ENCODE data around the gene C1RL. TPM values are rescaled to one million over a fixed set of nuclear protein-coding genes. Genes with fewer than 3 reads are reported as not detected.

Gene C1RL
- total RNA-seq, 2 experiments from 2014 or later = 3.0 to 10.4 TPM

- Histone ChIP-seq H3K79me2 (ENCODE audit: insufficient read depth, low read depth, low read length) (no peaks in the 10 kb centered on the region), H3K4me2 (ENCODE audit: low read length) (no peak overlapping the region), H2AFZ (ENCODE audit: low read length) (no peak overlapping the region), H3K27ac (ENCODE audit: low read depth, low read length, poor library complexity, severe bottlenecking) (no peak overlapping the region), H3K4me3 (ENCODE audit: low read depth, low read length, poor library complexity, severe bottlenecking) (no peak overlapping the region), H3K36me3 (ENCODE audit: insufficient read depth, low read length) (no peaks in the 10 kb centered on the region), H3K9me3 (ENCODE audit: low read length) (no peaks in the 10 kb centered on the region), H3K9me2 (ENCODE audit: insufficient read depth, low read length) (no peaks in the 10 kb centered on the region), H4K20me1 (ENCODE audit: insufficient read depth, low read length) (no peaks in the 10 kb centered on the region), H3K4me1 (ENCODE audit: insufficient read depth, low read length, poor library complexity, severe bottlenecking) (no peaks in the 10 kb centered on the region)
- ChIA-PET POLR2A (interaction anchor here (0.7 kb wide), 1 partner anchor 39 kb away, joined by 3 read pairs; no protein-coding TSS in a partner anchor), CTCF (ENCODE audit: unreplicated experiment) (no interaction called here)
- BruUV-seq (replicated peaks) = no TSS peak
- TF ChIP-seq EZH2phosphoT487 (IDR thresholded peaks at IDR 0.05; ENCODE audit: borderline replicate concordance, low read depth, low read length) (no peak), CTCF (conservative IDR thresholded peaks at IDR 0.05; ENCODE audit: low read length) (no peak)
- no peak for DNase-seq (ENCODE audit: low spot score)
- intact Hi-C loops (cut with micrococcal nuclease; ENCODE audit: unreplicated experiment) = no loop called here
Measured at GRCh38 chr12:7150356-7150755, 41.3 kb upstream of the C1RL start.

GRCh38 chr12:7146906-7147305 is 37.9 kb upstream of the C1RL start:
- Histone ChIP-seq H3K4me1 (ENCODE audit: insufficient read depth, low read length, poor library complexity, severe bottlenecking) (no peaks in the 10 kb centered on the region), H4K20me1 (ENCODE audit: insufficient read depth, low read length) (no peaks in the 10 kb centered on the region), H3K9me2 (ENCODE audit: insufficient read depth, low read length) (no peaks in the 10 kb centered on the region), H3K27ac (ENCODE audit: low read depth, low read length, poor library complexity, severe bottlenecking) (no peak overlapping the region), H3K4me3 (ENCODE audit: low read depth, low read length, poor library complexity, severe bottlenecking) (no peak overlapping the region), H3K79me2 (ENCODE audit: insufficient read depth, low read depth, low read length) (no peaks in the 10 kb centered on the region), H3K4me2 (ENCODE audit: low read length) (no peak overlapping the region), H3K9me3 (ENCODE audit: low read length) (no peaks in the 10 kb centered on the region), H2AFZ (ENCODE audit: low read length) (no peak overlapping the region), H3K36me3 (ENCODE audit: insufficient read depth, low read length) (no peaks in the 10 kb centered on the region)
- DNase-seq (ENCODE audit: low spot score) = no peak
- TF ChIP-seq CTCF (conservative IDR thresholded peaks at IDR 0.05; ENCODE audit: low read length) (no peak), EZH2phosphoT487 (IDR thresholded peaks at IDR 0.05; ENCODE audit: borderline replicate concordance, low read depth, low read length) (no peak)
- POLR2A ChIA-PET = no interaction called here
- intact Hi-C loops (cut with micrococcal nuclease; ENCODE audit: unreplicated experiment) = no loop called here
- no TSS peak for BruUV-seq (replicated peaks)
- CTCF ChIA-PET (ENCODE audit: unreplicated experiment) = no interaction called here

- Histone ChIP-seq H3K4me1 (ENCODE audit: insufficient read depth, low read length, poor library complexity, severe bottlenecking) (no peaks in the 10 kb centered on the region), H3K36me3 (ENCODE audit: insufficient read depth, low read length) (no peaks in the 10 kb centered on the region), H3K27ac (ENCODE audit: low read depth, low read length, poor library complexity, severe bottlenecking) (no peak overlapping the region), H3K4me2 (ENCODE audit: low read length) (no peak overlapping the region), H2AFZ (ENCODE audit: low read length) (no peak overlapping the region), H4K20me1 (ENCODE audit: insufficient read depth, low read length) (no peaks in the 10 kb centered on the region), H3K9me3 (ENCODE audit: low read length) (no peaks in the 10 kb centered on the region), H3K9me2 (ENCODE audit: insufficient read depth, low read length) (no peaks in the 10 kb centered on the region), H3K4me3 (ENCODE audit: low read depth, low read length, poor library complexity, severe bottlenecking) (no peak overlapping the region), H3K79me2 (ENCODE audit: insufficient read depth, low read depth, low read length) (no peaks in the 10 kb centered on the region)
- BruUV-seq (replicated peaks) = no TSS peak
- ChIA-PET CTCF (ENCODE audit: unreplicated experiment) (no interaction called here), POLR2A (interaction anchor here (0.7 kb wide), 1 partner anchor 306 kb away, joined by 3 read pairs; no protein-coding TSS in a partner anchor)
- TF ChIP-seq EZH2phosphoT487 (IDR thresholded peaks at IDR 0.05; ENCODE audit: borderline replicate concordance, low read depth, low read length) = no peak
- TF ChIP-seq CTCF (conservative IDR thresholded peaks at IDR 0.05; ENCODE audit: low read length) = no peak
- intact Hi-C loops (cut with micrococcal nuclease; ENCODE audit: unreplicated experiment) = no loop called here
- no peak for DNase-seq (ENCODE audit: low spot score)
Measured at GRCh38 chr12:7146228-7146627, 37.2 kb upstream of the C1RL start.
